ENCODE results near the gene LYL1.
A peak's percentile ranks its signal among the peaks of the same experiment; 100 is the strongest.
"Not testable (repeated sequence)": the region's sequence is repeated elsewhere in the genome, so short reads cannot be mapped to it uniquely, and the experiment has no call there.

The LYL1 gene

DNA sequence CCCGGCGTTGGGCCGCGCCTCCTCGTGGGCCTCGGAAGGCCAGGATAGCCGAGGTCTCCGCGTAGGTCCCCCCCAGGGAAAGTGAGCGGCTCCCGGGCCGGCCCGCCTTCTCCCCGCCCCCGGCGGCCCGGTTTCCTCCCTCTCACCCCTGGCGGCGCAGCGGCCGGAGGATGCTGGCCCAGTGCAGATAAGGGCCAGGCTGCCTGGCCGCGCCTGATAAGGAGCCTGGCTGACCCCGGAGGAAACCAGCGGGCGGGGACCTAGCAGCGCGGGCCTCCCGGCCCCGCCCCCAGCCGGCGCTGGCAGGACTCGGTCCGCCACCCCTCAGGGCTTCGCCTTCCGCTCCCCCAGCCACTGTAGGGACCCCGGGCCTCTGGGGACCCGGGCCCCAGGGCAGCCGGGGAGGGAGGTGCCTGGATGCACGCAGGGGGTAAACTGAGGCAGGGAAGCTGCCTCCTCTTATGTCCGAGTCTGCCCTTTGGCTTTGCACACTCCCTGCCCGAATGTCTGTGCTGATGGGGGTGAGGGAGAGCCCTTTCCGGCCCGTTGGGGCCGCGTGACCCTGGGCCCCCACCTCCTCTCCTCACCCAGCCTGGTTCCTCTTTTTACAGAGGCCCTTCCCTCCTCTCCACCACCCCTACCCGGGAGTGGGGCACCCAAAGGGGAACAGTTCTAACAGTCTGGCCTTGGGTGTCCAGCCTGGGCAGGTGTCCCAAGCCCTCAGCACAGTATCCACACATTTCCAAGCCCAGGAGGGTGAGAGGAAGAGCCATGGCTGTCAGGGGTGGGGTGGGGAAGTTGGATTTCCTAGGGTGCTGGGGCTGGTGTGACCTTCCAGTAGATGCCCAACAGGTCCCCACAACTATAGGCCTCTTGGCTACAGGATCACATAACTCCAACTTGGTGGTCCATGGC, at the start of gene LYL1:
Gene LYL1 (minus strand): TSS at position 193 of the 915 bp plus-strand sequence. CDS start 1,687 bp downstream, outside the sequence.
- peak; percentile 84 for DNase-seq

DNA sequence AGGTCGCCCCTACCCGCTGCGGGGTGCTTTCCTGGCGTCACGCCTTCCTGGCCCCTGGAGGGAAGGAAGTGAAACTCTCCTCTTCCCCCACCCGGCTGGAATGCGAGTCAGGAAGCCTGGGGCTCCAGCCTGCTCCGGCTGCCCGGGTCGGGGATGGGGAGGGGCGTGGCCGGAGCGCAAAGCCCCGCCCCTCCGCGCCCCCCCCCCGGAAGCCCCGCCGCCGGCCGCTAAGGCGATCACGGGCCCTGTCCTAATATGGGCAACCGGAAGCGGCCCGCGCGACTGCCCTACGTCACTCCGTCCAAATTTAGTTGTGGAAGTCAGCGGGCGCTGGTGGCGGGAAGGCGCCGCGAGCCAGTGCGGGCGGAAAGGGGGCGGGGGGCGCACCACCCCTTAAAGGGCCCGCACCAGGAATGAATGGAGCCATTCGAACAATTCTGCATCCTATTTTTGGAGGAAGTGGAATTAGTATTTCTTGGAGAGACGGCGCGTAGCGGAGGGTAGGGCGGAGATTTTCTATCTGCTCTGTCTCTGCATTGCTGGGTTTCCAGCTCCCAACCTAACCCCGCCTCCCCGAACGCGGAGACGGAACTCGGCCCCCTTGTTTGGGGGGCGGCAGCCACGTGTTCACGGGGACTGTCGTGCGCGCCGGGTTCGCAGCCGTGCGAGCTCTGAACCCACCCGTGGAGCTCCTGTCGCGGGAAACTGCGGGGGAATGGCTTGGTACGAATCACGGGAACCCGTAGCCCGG, 49.1 kb upstream of the LYL1 start:
- DNase-seq = peak; percentile 99

DNA sequence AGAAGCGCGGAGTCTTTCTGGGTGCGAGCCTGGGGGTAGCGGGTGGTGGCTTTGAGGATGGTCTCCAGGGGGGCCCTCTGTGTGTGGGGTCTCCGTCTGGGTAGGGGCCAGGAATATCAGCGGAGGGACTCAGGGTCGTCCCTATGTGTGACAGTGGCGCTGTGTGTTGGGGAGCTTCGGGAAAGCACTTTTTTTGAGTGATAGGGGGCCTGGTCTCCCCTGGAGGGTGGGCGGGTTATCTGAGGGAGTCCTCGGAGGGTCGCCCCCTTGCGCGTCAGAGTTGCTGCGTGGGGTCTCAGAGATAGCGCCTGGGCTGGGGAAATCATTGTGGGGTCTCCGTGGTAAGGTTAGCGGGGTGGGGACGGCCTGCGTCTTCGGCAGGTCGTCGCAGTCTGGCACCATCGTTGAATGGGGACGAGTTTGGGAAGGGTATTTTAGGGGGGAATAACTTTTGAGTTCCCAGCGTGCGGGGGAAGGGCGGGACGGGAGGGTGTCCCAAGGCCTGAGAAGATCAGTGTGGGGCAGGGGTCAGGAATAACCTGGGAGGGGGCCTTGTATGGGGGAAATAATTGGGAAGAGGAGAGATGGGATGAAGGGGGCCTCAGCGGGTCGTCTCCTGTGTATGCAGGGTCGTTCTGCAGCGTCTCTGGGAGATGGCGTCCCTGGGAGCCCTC, 48.4 kb upstream of the LYL1 start:
- peak; percentile 66 for DNase-seq

DNA sequence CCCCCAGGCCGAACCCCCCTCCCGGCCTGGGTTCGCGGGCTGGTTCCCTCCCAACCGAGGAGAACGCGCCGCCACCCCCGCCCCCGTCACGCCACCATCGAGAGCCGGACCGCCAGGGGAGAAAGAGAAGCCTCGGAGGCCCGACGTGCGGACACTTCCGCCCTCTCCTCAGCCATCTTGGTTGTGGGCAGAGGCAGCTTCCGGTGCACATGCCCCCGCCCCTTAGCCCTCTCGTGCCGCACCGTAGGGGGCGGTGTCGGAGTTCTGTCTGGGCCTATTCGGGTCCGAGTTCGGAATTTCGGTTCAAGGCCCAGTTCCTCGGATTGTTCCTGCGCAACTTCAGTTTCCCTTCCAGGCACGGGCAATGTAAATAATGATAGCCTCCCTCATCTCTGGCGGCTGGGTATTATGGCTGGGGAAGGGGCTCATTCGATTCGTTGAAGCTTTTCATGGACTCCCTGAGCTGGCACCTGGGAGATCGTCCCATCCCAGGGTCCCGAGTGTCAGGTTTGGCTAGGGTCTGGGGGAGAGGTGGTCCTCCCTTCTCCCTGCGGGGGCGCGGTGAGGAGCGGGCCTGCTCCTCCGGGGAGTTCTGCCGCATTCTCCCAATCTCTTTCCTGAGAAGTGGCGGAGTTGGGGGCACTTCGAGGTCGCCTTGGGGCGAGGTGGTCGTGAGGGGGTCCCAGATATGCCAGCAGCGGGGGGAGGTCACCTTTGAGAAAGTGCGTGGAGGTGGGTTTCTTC, 47.7 kb upstream of the LYL1 start, which contains the start of the genes IER2 and STX10:
Gene IER2 (plus strand): TSS at position 225 of the 744 bp plus-strand sequence. CDS start 2,776 bp downstream, outside the sequence.
Gene STX10 (minus strand): TSS at position 189 of the 744 bp plus-strand sequence. CDS start 202 bp downstream, outside the sequence.
- DNase-seq = peak; percentile 97

DNA sequence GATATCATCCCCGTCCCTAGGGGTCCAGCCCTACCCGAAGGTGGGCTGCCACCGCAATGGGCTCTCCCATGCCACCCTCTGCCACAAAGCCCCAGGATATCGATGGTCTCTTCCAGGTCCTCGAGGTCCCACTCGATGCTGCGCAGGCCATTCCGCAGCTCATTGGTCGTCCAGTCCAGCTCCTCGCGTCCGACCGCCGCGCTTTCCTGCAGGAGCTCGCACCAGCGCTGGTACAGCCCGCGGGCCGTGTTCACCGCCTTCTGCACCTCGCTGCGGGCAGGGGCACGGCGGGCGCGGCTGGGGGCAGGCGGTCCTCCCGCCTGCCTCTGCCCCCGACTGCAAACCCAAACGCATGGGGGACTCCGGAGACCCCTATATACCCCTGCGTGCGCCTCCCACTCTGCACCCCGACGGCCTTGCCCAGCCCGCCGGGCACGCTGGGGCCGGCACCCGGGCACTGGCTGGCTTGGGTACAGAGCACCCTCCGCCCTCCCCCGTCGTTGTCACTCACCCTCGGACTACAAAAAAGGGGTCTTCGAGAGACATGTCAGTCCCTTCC, 47.0 kb upstream of the LYL1 start:
- DNase-seq = peak; percentile 59

DNA sequence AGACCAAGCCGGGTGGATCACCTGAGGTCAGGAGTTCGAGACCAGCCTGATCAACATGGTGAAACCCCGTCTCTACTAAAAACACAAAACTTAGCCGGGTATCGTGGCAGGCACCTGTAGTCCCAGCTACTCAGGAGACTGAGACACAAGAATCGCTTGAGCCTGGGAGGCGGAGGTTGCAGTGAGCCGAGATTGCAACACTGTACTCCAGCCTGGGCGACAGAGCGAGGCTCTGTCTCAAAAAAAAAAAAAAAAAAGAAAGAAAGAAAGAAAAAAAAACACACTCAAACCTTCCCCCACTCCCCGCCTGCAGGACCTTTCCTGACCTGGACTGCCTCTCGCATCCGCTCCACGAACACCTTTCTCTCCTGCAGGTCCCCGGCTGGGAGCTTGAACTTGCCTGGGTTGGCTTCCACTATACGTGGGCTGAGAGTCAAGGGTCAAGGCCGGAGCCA, 46.5 kb upstream of the LYL1 start:
- not testable (repeated sequence) for DNase-seq

DNA sequence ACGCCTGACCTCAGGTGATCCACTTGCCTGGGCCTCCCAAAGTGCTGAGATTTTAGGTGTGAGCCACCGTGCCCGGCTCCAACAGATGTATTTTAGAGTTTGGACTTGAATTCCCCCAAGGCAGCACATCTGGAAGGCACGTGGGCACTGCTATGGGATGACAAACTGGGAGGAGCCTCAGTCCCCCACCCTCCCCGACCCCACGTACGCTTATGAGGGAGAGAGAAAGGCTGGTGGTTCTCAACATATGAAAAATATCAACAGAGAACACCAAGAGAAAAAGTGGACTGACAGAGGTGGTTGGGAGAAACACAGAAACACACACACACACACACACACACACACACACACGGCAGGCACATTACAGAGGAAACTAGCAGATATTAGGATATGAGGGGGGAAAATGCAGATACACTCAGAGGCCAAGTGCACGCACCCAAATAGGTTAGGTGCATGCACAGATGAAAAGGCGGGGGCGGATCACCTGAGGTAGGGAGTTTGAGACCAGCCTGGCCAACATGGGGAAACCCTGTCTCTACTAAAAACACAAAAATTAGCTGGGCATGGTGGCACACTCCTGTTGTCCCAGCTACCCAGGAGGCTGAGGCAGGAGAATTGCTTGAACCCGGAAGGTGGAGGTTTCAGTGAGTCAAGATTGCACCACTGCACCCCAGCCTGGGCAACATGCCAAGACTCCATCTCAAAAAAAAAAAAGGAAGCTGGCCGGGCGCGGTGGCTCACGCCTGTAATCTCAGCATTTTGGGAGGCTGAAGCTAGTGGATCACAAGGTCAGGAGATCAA, 44.3 kb upstream of the LYL1 start:
- no peak for DNase-seq

DNA sequence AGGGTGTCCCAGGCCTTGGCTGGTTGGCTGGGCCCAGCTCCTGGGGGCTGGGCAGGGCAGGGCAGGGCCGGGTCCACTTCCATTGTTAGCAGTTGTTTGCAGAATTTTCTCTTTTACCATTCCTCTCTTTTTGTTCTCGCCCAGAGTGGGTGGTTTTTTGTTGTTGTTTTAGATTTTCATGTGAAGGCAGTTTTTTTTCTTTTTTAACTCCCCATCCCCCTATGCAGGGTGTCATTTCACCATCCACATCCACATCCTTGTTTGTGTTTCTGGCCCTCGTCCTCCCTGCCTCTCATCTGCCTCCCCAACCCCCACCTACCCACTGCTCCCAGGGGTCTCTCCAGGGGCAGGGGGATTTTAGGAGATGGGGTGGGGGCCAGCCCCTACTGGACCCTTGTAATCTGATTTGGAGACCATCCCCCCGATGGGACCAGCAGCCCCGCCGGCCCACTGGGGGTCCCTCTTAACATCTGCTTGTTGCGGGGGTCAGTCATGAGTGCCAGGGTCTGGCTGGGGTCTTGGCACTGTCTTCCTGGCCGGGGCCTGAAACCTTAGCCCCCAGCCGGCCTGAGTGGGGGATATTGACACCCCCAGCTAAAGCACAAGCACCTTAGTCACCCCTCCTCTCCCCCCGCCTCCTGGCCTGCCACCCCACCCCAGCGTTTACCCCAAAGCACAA, 37.1 kb upstream of the LYL1 start:
- no peak for DNase-seq

DNA sequence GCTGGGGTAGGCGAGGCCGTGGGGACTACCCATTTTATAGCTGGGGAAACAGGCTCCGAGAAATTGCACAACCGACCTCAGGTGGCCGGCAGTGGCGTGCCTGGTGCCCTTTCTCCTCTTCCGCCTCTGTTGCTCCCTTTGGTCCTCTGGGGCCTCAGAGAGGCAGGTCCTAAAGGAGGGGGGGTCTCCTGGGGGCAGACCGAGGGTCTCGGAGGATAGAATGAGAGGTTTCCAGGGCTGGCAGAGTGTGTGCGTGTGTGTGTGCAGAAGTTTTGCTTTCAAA, 36.2 kb upstream of the LYL1 start:
- DNase-seq = no peak

DNA sequence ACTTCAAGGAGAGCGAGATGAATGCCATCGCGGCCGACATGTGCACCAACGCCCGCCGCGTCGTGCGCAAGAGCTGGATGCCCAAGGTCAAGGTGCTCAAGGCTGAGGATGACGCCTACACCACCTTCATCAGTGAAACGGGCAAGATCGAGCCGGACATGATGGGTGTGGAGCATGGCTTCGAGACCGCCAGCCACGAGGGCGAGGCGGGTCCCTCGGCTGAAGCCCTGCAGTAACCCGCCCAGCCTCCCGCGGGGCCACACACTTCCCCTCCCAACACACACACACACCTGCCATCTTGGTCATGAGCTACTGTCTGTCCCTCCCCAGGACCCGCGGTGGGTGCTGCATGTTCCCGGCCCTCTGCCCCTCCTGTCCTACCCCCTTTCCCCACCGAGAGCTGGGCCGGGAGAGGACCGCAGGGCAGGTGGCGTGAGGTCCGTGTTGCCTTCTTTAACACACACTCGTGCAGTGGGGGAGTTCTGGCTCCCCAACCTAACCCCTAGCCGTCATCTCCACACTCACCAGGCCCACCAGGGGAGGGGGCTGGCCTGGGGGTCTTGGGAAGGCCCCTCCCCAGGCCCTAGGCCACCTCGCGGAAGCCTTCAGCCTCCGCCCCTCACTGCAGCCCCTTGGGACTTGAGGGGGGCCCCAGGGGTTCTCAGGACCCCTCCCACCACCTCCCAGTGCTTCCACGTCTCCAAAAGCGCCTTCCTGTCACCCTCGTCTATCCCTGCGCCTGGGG, 35.7 kb upstream of the LYL1 start:
- DNase-seq = no peak

DNA sequence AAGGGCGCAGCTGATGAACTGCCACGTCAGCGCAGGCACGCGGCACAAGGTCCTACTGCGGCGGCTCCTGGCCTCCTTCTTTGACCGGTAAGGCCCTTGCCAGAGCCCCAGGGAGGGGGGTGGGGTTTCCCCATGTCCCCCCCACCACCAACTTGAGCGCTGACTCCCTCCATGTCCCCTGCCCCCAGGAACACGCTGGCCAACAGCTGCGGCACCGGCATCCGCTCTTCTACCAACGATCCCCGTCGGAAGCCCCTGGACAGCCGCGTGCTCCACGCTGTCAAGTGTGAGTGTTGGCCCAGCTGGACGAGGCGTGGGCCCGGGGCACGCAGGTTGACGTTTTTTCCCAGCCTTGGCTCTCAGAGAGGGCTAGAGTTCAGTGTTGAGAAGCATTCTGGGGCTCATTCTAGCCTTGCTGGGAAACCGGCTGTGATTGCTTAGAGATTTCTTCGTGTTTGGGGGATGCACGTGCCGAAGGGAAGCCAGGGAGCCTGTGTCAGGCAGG, 34.7 kb upstream of the LYL1 start:
- no peak for DNase-seq

DNA sequence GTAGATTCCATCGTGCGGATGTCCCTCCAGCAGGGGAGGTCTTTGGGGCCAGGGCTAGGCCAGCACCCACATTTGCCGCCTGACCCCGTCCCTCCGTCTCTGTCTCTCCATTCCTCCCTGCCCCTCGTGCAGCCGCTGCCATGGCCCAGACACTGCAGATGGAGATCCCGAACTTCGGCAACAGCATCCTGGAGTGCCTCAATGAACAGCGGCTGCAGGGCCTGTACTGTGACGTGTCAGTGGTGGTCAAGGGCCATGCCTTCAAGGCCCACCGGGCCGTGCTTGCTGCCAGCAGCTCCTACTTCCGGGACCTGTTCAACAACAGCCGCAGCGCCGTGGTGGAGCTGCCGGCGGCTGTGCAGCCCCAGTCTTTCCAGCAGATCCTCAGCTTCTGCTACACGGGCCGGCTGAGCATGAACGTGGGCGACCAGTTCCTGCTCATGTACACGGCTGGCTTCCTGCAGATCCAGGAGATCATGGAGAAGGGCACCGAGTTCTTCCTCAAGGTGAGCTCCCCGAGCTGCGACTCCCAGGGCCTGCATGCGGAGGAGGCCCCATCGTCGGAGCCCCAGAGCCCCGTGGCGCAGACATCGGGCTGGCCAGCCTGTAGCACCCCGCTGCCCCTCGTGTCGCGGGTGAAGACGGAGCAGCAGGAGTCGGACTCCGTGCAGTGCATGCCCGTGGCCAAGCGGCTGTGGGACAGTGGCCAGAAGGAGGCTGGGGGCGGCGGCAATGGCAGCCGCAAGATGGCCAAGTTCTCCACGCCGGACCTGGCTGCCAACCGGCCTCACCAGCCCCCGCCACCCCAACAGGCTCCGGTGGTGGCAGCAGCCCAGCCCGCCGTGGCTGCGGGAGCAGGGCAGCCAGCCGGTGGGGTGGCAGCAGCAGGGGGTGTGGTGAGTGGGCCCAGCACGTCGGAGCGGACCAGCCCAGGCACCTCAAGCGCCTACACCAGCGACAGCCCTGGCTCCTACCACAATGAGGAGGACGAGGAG, 32.7 kb upstream of the LYL1 start:
- no peak for DNase-seq

DNA sequence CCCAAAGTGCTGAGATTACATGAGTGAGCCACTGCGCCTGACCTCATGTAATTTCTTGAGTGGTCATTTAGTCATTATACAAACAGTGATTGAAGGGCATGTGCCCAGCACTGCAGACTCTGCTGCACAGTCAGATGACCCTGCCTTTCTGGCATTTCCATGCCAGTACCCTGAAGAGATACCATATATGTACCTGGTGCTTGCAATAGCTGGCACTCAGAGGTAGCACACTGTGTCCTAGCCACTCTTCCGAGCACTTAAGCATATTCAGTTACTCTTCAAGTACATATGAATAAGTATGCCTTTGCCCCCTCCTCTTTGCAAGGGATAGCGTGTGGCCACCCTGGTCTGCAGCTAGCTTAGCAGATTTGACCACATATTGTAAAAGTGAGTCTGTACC, 32.0 kb upstream of the LYL1 start:
- DNase-seq = no peak

DNA sequence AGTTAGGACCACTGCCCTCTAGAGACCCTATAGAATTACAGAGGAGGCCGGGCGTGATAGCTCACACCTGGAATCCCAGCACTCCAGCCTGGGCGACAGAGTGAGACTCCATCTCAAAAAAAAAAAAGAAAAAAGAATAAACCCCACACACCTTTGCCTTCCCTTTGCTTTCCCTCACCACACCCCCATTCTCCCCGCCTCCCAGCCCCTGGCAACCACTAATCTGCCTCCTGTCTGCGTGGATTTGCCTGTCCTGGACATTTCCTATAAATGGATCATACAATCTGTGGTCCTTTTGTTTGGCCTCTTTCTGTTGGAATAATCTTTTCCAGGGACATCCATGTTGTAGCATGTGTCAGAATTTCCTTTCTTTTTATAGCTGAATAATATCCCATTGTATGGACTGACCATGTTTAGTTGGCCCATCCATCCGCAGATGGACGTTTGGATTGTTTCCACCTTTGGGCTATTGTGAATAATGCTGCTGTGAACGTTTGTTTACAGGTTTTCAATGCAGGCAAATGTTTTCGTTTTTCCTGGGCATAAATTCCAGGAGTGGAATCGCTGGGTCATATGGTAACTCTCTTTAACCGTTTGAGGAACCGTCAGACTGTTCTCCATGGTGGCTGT, 30.7 kb upstream of the LYL1 start:
- DNase-seq = no peak

DNA sequence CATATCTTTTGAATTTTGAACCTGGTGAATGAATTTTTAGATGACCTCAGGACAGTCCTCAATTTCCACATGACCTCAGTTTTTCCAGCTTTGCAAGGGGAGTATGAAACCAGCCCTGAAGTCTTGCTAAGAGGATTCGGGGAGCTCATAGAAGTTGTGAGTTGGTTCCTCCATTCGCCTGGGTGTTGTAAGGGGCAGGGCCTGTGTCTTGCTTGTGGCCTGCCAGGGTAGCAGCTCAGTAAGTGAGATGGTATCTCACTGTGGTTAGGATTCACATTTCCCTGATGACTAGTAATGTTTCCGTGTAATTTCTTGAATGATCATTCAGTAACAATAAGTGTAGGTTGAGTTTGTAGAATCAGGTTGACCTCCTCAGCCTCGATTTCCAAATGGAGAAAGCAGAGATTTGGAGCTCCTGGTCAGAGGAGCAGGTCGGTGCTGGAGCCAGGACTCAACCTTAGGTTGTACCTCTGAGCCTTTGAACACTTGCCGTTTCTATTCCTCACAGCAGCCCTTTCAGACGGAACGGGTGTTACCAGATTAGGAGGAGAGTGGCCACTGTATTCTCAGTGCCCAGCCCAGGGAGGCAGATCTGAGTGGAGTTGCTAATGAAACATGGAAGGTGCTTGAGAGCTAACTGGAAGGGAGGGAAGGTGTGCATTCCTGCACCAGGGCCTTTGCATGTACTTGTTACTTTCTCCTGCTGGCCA, 30.0 kb upstream of the LYL1 start:
- no peak for DNase-seq

DNA sequence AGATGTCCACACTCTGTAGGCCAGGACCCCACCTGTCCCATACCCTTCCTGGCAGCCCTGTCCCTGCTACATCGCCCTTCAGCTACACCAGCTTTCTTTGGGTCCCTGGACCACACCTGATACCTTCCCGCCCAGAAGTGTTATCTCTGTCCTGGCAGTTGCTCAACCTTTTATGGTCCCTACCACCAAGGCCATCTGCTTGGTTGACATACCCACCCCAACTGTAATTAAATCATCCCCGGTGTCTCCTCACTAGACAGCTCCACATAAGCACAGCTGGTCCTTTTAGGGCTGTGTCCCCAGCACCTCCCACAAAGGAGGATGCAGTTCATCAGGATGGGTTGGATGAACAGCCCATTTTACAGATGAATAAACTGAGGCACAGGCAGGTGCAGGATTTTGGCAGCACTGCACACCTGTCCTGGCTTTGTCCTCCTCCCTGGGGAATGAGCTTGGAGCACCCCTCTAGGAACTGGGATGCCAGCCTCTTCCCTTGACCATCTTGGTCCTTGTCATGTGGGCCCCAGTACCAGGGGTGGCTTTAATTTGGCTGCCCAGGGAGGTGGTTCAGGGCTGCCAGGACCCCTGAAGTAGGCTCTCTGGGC, 28.3 kb upstream of the LYL1 start:
- no peak for DNase-seq

DNA sequence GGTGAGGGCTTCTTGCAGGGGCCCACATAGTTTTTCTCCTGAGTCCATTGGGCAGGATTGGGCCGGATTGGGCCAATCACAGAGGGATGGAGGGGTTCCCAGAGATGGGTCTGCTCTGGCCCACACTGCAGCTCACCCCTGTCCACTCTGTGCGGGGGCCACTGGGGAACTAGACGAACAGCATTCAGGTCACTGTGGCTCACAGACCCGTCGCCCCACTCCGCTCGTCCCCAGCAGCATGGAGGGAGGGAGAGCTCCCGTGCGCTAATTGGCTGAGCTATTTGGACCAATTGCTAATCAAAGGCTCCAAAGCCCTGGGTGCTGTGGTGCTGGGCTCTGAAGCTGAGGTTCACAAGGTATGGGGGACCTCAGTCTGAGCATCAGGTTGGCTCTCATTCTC, 26.7 kb upstream of the LYL1 start:
- no peak for DNase-seq

Measured in femur (tissue), 1 donor.